ENCODE data around the gene MROH7. TPM values are rescaled to one million over a fixed set of nuclear protein-coding genes. Genes with fewer than 3 reads are reported as not detected.
A peak's percentile ranks its signal among the peaks of the same experiment; 100 is the strongest.

MROH7 gene
- total RNA-seq, 2 donors from 2014 or later = 5.2 to 18.0 TPM

DNA sequence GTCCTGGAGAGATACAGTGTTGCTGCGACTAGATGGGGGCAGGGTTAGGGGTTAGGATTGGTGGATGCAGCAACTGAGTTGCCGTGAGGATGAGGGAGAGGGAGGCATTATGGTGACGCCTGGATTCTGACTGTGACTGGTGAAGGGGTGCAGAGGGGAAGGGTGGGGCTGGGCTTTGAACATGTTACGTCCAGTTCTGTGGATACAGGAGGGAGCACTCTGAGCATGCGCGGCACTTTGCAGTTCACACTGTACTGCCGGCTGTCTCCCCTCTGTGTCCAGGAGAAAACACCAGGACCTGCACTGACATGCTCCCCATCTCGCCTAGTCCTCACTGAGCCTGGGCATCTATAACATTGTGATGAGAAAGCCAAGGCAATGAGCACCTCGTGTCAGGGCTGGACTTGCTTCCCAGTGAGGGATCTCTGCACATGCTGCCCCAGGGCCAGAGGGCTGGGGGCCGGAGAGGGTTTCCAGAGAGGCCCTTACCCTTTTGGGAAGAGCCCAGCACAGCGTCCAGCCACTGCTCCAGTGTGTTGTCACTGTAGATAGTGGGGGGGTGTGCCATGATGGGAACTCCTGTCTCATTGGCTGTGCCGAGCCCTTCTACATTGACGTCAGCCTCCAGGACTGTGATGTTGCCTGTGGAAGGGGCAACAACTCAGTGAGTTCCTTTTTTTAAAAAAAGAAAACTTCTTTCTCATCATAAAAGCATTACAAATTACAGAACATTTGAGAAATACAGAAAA is 25.9 kb upstream of the MROH7 start:
- Histone ChIP-seq H3K4me3 (no peak overlapping the region), H3K27me3 (replicated peaks; ENCODE audit: insufficient read depth) (no peaks in the 10 kb centered on the region), H3K9me3 (no peaks in the 10 kb centered on the region), H3K36me3 (no peaks in the 10 kb centered on the region), H3K27ac (no peak overlapping the region), H3K4me1 (replicated peaks) (no peaks in the 10 kb centered on the region)
- 28% methylated on average over 9 of the region's 13 CpGs for WGBS
- intact Hi-C loops (cut with DNase I) = no loop called here
- TF ChIP-seq POLR2A (IDR thresholded peaks at IDR 0.05) (no peak), POLR2AphosphoS5 (IDR thresholded peaks at IDR 0.05) (peak; percentile 15)
- peak; percentile 56 for DNase-seq (ENCODE audit: low spot score)

DNA sequence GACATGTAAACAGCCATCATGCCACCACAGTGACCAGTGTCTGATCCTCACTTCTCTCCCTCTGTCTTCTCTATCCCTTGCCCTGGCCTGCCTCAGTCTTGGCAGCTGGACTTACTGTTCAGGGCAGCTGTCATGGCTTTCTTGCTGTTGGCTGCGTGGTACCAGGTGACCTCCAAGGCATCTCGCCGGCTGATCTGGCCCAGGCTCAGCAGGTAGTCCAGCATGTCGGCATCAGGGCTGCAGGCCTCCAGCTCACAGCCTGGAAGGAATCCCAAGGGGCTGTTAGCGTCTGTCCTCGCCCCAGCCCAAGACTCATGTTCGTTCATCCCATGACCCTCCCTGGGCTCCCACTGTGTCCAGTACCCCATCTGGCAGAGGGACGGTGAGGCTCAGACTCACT is 21.8 kb upstream of the MROH7 start:
- TF ChIP-seq POLR2A (IDR thresholded peaks at IDR 0.05) = no peak
- no peak for TF ChIP-seq POLR2AphosphoS5 (IDR thresholded peaks at IDR 0.05)
- TF ChIP-seq, protein P1, sequence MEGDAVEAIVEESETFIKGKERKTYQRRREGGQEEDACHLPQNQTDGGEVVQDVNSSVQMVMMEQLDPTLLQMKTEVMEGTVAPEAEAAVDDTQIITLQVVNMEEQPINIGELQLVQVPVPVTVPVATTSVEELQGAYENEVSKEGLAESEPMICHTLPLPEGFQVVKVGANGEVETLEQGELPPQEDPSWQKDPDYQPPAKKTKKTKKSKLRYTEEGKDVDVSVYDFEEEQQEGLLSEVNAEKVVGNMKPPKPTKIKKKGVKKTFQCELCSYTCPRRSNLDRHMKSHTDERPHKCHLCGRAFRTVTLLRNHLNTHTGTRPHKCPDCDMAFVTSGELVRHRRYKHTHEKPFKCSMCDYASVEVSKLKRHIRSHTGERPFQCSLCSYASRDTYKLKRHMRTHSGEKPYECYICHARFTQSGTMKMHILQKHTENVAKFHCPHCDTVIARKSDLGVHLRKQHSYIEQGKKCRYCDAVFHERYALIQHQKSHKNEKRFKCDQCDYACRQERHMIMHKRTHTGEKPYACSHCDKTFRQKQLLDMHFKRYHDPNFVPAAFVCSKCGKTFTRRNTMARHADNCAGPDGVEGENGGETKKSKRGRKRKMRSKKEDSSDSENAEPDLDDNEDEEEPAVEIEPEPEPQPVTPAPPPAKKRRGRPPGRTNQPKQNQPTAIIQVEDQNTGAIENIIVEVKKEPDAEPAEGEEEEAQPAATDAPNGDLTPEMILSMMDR (IDR thresholded peaks at IDR 0.05) = no peak
- no peaks in the 10 kb centered on the region for H3K36me3 ChIP-seq
- no peaks in the 10 kb centered on the region for H3K4me1 ChIP-seq (replicated peaks)
- no peak overlapping the region for H3K27ac ChIP-seq
- no peaks in the 10 kb centered on the region for H3K9me3 ChIP-seq
- no peaks in the 10 kb centered on the region for H3K27me3 ChIP-seq (replicated peaks; ENCODE audit: insufficient read depth)
- no peak for DNase-seq (ENCODE audit: low spot score)
- intact Hi-C loops (cut with DNase I) = no loop called here
- H3K4me3 ChIP-seq = no peak overlapping the region
- 72% methylated on average over 8 of the region's 8 CpGs for WGBS

DNA sequence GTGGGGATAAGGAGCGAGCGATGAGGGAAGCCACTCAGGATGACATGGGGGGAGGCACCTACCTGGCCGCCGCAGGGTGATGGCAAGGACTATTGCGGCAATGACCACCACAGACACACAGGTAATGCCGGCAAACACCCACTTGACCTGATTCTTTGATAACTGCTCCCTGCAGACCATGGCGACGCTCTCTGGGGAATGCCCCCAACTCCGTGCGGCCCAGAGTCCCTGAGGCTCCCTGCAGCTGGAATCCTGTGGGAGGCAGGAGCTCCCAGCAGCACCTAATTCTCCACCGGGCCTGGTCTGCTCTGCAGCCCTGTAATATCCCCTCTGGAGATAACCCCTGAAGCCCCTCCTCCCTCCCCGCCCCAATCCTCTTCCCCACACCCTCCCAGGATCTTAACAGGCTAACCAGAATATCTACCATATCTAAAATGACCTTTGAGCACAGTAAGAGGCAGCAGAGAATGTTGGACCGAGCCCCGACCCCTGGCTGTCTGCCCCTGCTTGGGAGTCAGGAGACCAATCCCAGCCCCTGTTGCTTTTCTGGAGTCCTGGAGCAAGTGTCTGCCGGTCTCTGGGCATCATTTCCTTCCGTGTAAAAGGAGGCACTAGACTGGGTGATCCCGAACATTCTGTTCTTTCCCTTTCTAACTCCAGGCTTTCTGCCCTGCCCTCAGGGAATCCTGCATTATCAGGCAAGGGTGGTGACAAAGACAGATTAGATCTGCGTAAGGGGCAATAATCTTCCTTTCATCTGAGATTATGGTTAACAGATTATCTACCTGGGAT is 18.2 kb upstream of the MROH7 start, which contains the start of gene FAM151A:
TSS of gene FAM151A (minus strand) at position 310 of the 792 bp plus-strand sequence. CDS start at position 180, 130 bp downstream.
- Histone ChIP-seq H3K27ac (no peak within 1 kb of the TSS), H3K4me3 (no peak within 1 kb of the TSS), H3K4me1 (replicated peaks) (no peaks in the 10 kb centered on the region), H3K9me3 (no peaks in the 10 kb centered on the region), H3K27me3 (replicated peaks; ENCODE audit: insufficient read depth) (no peaks in the 10 kb centered on the region), H3K36me3 (no peaks in the 10 kb centered on the region)
- TF ChIP-seq POLR2AphosphoS5 (IDR thresholded peaks at IDR 0.05) = no peak
- TF ChIP-seq, protein P1 (IDR thresholded peaks at IDR 0.05) = no peak
- no peak for TF ChIP-seq POLR2A (IDR thresholded peaks at IDR 0.05)
- intact Hi-C loops (cut with DNase I) = no loop called here
- 71% methylated on average over 18 of the region's 18 CpGs for WGBS
- no peak for DNase-seq (ENCODE audit: low spot score)

DNA sequence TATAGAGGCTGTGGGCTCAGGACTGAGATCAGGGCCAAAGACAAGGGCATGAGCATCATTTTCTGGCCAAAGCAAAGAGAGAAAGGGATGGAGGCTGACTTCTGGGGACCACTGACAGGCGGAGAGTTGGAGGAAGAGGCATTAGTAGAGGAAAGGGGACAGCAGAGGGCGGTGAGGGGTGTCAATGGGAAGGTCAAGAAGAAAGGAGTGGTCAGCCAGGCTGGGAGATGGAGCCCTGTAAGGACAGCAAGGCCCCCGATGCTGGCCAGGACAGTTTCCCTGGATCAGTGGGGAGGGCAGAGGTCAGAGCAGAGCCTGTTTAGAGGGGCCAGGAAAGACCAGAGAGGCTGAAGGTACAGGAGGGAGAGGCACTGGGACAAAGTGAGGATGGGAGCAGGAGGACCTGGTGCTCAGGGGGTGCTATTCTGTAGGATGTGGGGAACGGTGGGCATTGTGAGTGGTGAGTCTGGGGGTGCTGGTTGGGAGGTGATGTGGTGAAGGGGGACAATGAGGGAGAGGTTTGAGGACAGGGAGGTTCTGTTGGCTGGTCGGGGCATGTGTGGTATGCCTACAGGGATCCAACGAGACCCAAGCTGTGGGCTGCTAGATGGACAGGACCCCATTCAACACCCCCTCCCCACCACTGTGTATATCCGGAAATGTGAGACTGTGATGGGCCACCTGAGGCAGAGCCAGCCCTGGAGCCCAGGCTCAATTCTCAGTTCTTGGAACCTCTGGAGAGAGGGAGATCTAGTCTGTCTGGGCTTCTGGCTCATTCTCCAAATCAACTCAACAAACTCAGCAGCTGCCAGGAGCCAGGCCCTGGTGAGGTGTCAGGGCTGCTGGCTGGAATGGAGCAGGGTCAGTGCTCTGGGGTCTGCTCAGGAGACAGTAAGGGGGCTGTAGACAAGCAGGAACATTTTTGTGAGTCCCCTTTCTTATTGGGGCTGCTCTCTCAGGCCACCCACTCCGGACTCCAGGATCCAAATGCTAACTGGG is 16.8 kb upstream of the MROH7 start:
- no peak for DNase-seq (ENCODE audit: low spot score)
- H3K4me3 ChIP-seq = no peak overlapping the region
- no peaks in the 10 kb centered on the region for H3K36me3 ChIP-seq
- no peak overlapping the region for H3K27ac ChIP-seq
- no peaks in the 10 kb centered on the region for H3K9me3 ChIP-seq
- intact Hi-C loops (cut with DNase I) = no loop called here
- no peaks in the 10 kb centered on the region for H3K4me1 ChIP-seq (replicated peaks)
- no peaks in the 10 kb centered on the region for H3K27me3 ChIP-seq (replicated peaks; ENCODE audit: insufficient read depth)
- WGBS = 82% methylated on average over 8 of the region's 8 CpGs
- no peak for TF ChIP-seq POLR2A (IDR thresholded peaks at IDR 0.05)
- TF ChIP-seq POLR2AphosphoS5 (IDR thresholded peaks at IDR 0.05) = no peak
- TF ChIP-seq, protein P1 (IDR thresholded peaks at IDR 0.05) = no peak
